HG03521 (cell line): ENCODE measurements around the gene CC2D1A.

ENCODE experiments used
- ATAC-seq: cut with Tn5 transposase; IDR thresholded peaks from one replicate; pipeline ENCODE4 v1.9.1; 2021; ENCODE audit warnings: mild to moderate bottlenecking, moderate library complexity; ENCODE audit not compliant: unreplicated experiment

CC2D1A gene

GRCh38 chr19:13976446-13976845, 70.4 kb downstream of the CC2D1A start:
- no peak for ATAC-seq

- ATAC-seq, result no peak
Observed at GRCh38 chr19:13977803-13978202, 71.8 kb downstream of the CC2D1A start.

DNA sequence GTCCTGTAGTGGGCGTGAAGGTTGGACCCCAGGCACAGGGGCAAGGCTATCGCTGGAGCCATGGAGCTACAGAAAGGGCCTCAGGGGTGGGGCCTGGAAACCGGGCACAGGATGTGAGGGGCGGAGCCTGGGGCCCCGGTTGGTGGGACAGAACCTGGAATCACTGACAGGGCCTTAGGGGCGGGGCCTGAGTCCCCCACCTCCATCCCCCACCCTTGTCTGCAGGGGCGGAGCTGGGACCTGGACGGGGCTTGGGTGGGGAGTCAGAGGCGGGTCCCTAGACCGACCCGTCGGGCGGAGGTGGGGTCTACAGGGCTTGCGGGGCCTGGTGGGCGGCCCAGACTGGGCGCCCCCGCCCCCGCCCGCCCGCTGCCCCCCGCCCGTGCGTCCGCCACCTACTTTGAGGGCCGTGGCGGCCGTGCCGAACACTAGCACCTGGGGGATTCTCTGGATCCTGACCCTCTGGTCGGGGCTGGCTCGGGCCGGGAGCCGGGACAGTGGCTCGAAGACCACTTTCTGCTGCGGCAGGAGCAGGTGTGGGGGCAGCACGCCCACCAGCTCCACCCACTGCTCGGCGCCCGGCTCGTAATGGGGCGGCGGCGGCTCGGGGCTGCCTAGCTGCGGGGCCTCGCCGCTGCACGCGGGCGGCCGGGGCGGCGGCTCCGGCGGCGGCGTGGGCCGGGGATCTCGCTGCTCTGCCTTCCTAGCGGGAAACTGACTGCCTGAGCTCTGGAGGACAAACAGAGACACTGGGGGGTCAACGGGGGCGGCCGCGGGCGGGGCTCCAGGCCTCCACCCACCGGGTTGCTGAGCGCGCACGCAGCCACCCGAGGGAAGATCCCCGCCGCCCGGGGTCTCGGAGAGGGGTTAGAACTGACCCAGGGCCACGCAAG, 72.6 kb downstream of the CC2D1A start:
- ATAC-seq, result no peak

DNA sequence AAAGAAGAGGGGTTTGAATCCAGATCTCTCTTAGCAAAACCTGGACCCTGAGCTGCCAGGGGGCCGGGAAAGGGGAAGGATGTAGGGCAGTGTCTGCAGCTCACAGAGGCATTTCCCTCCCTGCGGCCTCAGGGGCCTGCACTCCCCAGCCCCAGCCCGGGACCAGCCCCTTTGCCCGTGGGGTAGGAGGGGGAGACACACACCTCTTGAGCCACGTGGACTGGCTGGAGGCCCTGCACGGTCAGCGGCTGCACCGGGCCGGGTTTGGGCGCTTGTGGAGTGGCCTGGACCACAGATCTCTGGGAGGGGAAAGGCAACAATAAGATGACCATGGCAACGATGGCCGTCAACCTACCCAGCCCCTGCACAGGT, 73.2 kb downstream of the CC2D1A start:
- ATAC-seq, result no peak

DNA sequence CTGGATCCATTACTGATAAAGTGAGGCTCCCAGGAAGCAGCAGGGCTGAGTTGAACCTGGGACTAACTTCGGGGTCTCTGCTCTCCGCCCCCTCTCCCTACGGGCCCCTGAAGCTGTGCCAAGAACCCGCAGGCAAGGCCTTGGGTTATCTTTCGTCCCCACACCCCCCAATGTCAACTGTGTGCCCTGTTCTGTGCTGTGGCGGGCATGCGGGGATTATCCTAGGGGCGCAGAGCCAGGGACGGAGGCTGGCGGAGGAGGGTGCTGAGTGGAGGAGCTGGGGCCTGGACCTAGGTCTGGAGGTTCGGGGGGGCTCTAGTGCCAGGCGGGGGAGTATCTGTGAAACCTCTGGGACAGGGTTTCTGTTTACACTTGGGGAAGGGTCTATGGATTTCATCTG, 73.7 kb downstream of the CC2D1A start:
- no peak for ATAC-seq

- ATAC-seq, result no peak
Observed at GRCh38 chr19:13980340-13980739, 74.3 kb downstream of the CC2D1A start.
